OCI-LY3 (cell line): Measurements from ENCODE around the gene LTA.

Source experiments
- H2AFZ ChIP-seq: fragments of 200-600, 300-600 bp; shearing (Covaris generic); 2 replicates; pipeline ENCODE4 v1.6.0; 2014; ENCODE audit warnings: antibody characterized with exemption, low read depth, low read length
- H3K27ac ChIP-seq: fragments of 200-600, 300-600 bp; sonication (generic); 2 replicates; pipeline ENCODE4 v1.5.1; 2014; ENCODE audit warnings: mild to moderate bottlenecking, low read length, moderate library complexity, mixed read lengths
- H3K27me3 ChIP-seq: fragments of 200-600, 300-600 bp; sonication (generic); 2 replicates; pipeline ENCODE4 v1.6.1; 2014; ENCODE audit warnings: low read depth, low read length, mixed read lengths
- H3K36me3 ChIP-seq: fragments of 200-600, 300-600 bp; sonication (generic); replicated peaks from 2 replicates; pipeline ENCODE3; 2014; ENCODE audit warnings: low read depth, low read length, mixed read lengths
- H3K4me1 ChIP-seq: fragments of 300-600, 200-600 bp; sonication (generic); 2 replicates; pipeline ENCODE4 v1.6.1; 2014; ENCODE audit warnings: low read length, mixed read lengths
- H3K4me2 ChIP-seq: fragments of 200-600, 300-600 bp; sonication (generic); 2 replicates; pipeline ENCODE4 v1.6.1; 2014; ENCODE audit warnings: low read length, mixed read lengths
- H3K4me3 ChIP-seq: fragments of 300-600, 200-600 bp; sonication (generic); 2 replicates; pipeline ENCODE4 v1.5.1; 2014; ENCODE audit warnings: antibody characterized with exemption, mild to moderate bottlenecking, low read length, moderate library complexity
- H3K79me2 ChIP-seq: fragments of 300-600, 200-600 bp; shearing (Covaris generic); 2 replicates; pipeline ENCODE4 v1.6.1; 2014; ENCODE audit warnings: mild to moderate bottlenecking, low read length, mixed read lengths
- H3K9ac ChIP-seq: fragments of 300-600, 200-600 bp; shearing (Covaris generic); 2 replicates; pipeline ENCODE4 v1.6.0; 2014; ENCODE audit warnings: mild to moderate bottlenecking, low read length, moderate library complexity
- H3K9me3 ChIP-seq: fragments of 200-600, 300-600 bp; shearing (Covaris generic); 2 replicates; pipeline ENCODE4 v1.6.1; 2014; ENCODE audit warnings: low read length, mixed read lengths; ENCODE audit not compliant: insufficient read depth
- H4K20me1 ChIP-seq: fragments of 200-600, 300-600 bp; sonication (generic); 2 replicates; pipeline ENCODE4 v1.6.1; 2016; ENCODE audit warnings: low read length, mixed read lengths; ENCODE audit not compliant: insufficient read depth
- EZH2phosphoT487 ChIP-seq: fragments of 200-600 bp; shearing (Covaris generic); IDR thresholded peaks from 2 replicates; pipeline ENCODE4 v1.6.1; 2018; ENCODE audit warnings: antibody characterized with exemption, mixed run types, low read depth
- TF ChIP-seq, protein P1 (sequence below): fragments of 200-600, 300-600 bp; sonication (generic); IDR thresholded peaks from 2 replicates; pipeline ENCODE4 v1.5.1; 2014; ENCODE audit warnings: antibody characterized with exemption, low read length, low read depth

Gene LTA

DNA sequence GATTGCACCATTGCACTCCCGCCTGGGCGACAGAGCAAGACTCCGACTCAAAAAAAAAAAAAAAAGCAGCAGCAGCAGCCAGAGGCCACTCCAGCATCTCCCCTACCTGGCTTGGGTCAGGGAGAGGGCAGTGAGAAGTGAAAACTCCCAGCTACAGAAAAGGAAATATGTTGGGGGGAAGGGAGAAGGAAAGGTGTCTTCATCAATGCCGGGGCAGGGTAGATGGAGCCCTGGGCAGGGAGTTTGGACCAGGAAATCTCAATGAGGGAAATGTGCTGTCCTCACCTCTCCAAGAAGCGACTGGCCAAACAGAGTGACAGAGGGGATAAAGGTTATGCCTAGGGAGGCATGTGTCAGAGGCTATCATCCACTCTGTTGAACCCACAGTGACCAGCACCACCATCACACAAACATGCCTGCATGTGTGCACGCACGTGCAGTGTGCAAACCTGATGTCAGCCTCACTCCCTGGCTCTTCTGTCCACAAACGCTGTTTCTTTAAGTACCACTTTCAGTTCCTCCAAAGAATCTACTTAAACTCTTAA, 42.1 kb downstream of the LTA start:
- Histone ChIP-seq H2AFZ (peak overlapping the region; percentile 29), H3K4me1 (peaks cover 15% of the 10 kb centered on the region), H3K9me3 (no peaks in the 10 kb centered on the region), H3K27me3 (no peaks in the 10 kb centered on the region), H3K27ac (peak overlapping the region; percentile 59), H3K4me2 (peak overlapping the region; percentile 75), H3K79me2 (no peaks in the 10 kb centered on the region), H3K4me3 (peak overlapping the region; percentile 42), H3K9ac (peak overlapping the region; percentile 33; the same call in 1 of the 2 replicates), H3K36me3 (no peaks in the 10 kb centered on the region), H4K20me1 (no peaks in the 10 kb centered on the region)
- no peak for TF ChIP-seq EZH2phosphoT487
- TF ChIP-seq, protein P1, sequence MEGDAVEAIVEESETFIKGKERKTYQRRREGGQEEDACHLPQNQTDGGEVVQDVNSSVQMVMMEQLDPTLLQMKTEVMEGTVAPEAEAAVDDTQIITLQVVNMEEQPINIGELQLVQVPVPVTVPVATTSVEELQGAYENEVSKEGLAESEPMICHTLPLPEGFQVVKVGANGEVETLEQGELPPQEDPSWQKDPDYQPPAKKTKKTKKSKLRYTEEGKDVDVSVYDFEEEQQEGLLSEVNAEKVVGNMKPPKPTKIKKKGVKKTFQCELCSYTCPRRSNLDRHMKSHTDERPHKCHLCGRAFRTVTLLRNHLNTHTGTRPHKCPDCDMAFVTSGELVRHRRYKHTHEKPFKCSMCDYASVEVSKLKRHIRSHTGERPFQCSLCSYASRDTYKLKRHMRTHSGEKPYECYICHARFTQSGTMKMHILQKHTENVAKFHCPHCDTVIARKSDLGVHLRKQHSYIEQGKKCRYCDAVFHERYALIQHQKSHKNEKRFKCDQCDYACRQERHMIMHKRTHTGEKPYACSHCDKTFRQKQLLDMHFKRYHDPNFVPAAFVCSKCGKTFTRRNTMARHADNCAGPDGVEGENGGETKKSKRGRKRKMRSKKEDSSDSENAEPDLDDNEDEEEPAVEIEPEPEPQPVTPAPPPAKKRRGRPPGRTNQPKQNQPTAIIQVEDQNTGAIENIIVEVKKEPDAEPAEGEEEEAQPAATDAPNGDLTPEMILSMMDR, result no peak

DNA sequence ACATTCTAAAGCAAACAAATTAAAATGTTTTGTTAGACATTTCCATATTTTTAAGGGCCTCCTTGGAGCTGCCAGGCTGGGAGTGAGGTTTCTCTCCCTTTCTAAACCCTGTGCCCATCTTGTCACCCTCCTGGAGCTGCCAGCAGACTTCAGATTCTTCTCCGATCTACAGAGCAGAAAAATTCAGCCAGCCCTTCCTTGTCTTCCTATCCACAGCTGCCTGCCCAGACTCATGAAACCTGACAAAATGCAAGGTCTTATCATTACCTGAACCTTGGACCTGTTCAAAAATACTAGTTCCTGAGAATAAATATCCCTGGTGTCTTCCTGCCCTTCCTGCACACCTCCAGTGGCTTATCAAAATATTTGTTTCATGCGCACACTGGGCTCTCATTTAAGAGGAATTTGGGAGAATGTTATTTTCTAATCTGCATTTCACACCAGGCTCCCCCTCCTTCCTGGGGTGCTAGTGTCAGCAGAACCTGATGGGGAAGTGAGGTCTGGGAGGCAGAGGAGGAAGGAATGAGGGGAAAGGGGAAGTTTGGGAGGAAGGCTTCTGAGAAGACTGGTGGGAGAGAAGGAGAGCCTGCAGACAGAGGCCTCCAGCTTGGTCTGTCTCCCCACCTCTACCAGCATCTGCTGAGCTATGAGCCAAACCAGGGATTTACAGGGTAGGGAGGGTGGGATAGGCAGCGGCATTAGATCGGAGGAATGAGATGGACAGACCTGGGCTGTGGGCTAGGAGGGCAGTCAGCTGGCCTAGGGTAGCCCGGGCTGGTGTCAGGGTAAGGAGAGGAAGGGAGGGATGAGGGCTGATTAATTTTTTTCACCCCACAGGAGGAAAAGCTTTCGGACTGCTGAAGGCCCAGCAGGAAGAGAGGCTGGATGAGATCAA, 42.8 kb downstream of the LTA start, which contains the start of gene AIF1:
Gene AIF1, plus strand, starts transcription at position 551 of the 895 bp plus-strand sequence. Its CDS starts 96 bp downstream, at position 647.
- H3K4me1 ChIP-seq, result peaks cover 17% of the 10 kb centered on the region
- H3K4me3 ChIP-seq, result peak within 1 kb of the TSS; percentile 42
- peak within 1 kb of the TSS; percentile 29 for H2AFZ ChIP-seq
- H3K79me2 ChIP-seq, result no peaks in the 10 kb centered on the region
- no peaks in the 10 kb centered on the region for H3K27me3 ChIP-seq
- no peaks in the 10 kb centered on the region for H3K36me3 ChIP-seq
- H3K9me3 ChIP-seq, result no peaks in the 10 kb centered on the region
- H3K4me2 ChIP-seq, result peak within 1 kb of the TSS; percentile 75
- peak within 1 kb of the TSS; percentile 33; the same call in 1 of the 2 replicates for H3K9ac ChIP-seq
- TF ChIP-seq, protein P1, result no peak
- TF ChIP-seq EZH2phosphoT487, result no peak
- H4K20me1 ChIP-seq, result no peaks in the 10 kb centered on the region
- peak within 1 kb of the TSS; percentile 59 for H3K27ac ChIP-seq

DNA sequence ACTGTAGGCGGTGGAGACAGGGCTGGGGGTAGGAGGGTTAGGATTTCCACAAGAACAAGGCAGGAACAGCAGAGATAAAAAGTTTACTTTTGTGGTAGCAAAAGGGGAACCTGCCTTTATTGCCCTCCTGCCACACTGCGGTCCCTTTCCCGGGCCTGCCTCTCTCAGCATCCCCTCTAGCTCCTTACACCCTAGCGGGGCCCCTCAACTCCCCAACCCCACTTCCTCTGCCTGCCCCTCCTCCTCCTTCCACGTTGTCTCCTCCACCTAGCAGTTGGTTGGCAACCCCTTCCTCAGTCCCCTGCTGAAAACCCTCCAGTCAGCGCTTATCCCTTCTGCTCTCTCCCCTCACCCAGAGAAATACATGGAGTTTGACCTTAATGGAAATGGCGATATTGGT, 43.7 kb downstream of the LTA start:
- no peak overlapping the region for H3K9ac ChIP-seq
- no peak for TF ChIP-seq EZH2phosphoT487
- TF ChIP-seq, protein P1, result no peak
- H2AFZ ChIP-seq, result no peak overlapping the region
- H3K79me2 ChIP-seq, result peaks cover 2% of the 10 kb centered on the region; the same call in 1 of the 2 replicates
- no peak overlapping the region for H3K27ac ChIP-seq
- no peaks in the 10 kb centered on the region for H3K27me3 ChIP-seq
- H3K36me3 ChIP-seq, result no peaks in the 10 kb centered on the region
- H3K4me3 ChIP-seq, result no peak overlapping the region
- peaks cover 17% of the 10 kb centered on the region for H3K4me1 ChIP-seq
- H3K9me3 ChIP-seq, result no peaks in the 10 kb centered on the region
- H3K4me2 ChIP-seq, result no peak overlapping the region
- H4K20me1 ChIP-seq, result no peaks in the 10 kb centered on the region

DNA sequence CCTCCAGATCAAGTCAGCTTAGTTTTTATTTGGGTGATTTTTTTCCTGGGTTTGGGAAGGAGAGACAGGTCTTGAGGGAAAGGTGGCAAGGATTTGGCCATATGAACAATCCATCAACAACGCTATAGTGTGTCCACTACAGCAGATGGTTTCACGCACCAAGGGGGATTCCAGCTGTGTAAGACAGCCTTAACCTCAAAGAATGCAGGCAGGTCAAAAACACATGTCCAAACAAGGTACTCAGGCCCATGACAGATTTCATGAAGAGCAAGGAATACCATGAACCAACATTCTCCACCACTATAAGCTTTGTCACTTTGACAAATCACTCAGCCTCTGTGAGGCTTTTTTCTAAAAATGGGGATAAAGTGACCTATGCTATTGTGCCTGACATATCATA, 44.9 kb downstream of the LTA start:
- H3K36me3 ChIP-seq, result peaks cover 5% of the 10 kb centered on the region
- no peak overlapping the region for H3K4me3 ChIP-seq
- H3K79me2 ChIP-seq, result peaks cover 15% of the 10 kb centered on the region
- no peaks in the 10 kb centered on the region for H3K27me3 ChIP-seq
- H3K4me1 ChIP-seq, result peaks cover 23% of the 10 kb centered on the region
- no peak overlapping the region for H2AFZ ChIP-seq
- peaks cover 5% of the 10 kb centered on the region for H4K20me1 ChIP-seq
- no peak overlapping the region for H3K4me2 ChIP-seq
- TF ChIP-seq EZH2phosphoT487, result no peak
- TF ChIP-seq, protein P1, result no peak
- no peaks in the 10 kb centered on the region for H3K9me3 ChIP-seq
- H3K9ac ChIP-seq, result no peak overlapping the region
- H3K27ac ChIP-seq, result no peak overlapping the region
